Nephron (organoid): ENCODE measurements around the gene SET.

ENCODE experiments used
- H3K27ac Mint-ChIP-seq, 3 experiments: 2 replicates each; pipeline ENCODE4 v1.8.0; 2020; ENCODE audit warnings: mixed read lengths in 3 of 3, mild to moderate bottlenecking in 2 of 3, moderate library complexity in 1 of 3
- H3K27me3 Mint-ChIP-seq: 2 replicates; pipeline ENCODE4 v1.8.0; 2021; ENCODE audit warnings: low read depth, mild to moderate bottlenecking, moderate library complexity, mixed read lengths
- H3K36me3 Mint-ChIP-seq: 2 replicates; pipeline ENCODE4 v1.8.0; 2020; ENCODE audit warnings: low read depth, mixed read lengths
- H3K4me1 Mint-ChIP-seq: 2 replicates; pipeline ENCODE4 v1.8.0; 2020; ENCODE audit warnings: mixed read lengths
- H3K4me3 Mint-ChIP-seq, 3 experiments: 2 replicates each; pipeline ENCODE4 v1.8.0; 2020; ENCODE audit warnings: mild to moderate bottlenecking in 3 of 3, mixed read lengths in 3 of 3, moderate library complexity in 2 of 3
- H3K9me3 Mint-ChIP-seq: 2 replicates; pipeline ENCODE4 v1.8.0; 2020; ENCODE audit warnings: mixed read lengths
- TF ChIP-seq, protein P1 (sequence below), 3 experiments: fragments of 200-600 bp; sonication (generic); IDR thresholded peaks; one replicate each; pipeline ENCODE4 v1.5.0; 2021; ENCODE audit warnings: antibody characterized with exemption in 3 of 3; ENCODE audit not compliant: unreplicated experiment in 3 of 3

SET gene

GRCh38 chr9:128718047-128718446 is 29.0 kb downstream of the SET start:
- no peak overlapping the region for H3K4me3 Mint-ChIP-seq
- peaks cover 7% of the 10 kb centered on the region for H3K4me1 Mint-ChIP-seq
- H3K27ac Mint-ChIP-seq = no peak overlapping the region
- no peaks in the 10 kb centered on the region for H3K9me3 Mint-ChIP-seq
- TF ChIP-seq, protein P1, sequence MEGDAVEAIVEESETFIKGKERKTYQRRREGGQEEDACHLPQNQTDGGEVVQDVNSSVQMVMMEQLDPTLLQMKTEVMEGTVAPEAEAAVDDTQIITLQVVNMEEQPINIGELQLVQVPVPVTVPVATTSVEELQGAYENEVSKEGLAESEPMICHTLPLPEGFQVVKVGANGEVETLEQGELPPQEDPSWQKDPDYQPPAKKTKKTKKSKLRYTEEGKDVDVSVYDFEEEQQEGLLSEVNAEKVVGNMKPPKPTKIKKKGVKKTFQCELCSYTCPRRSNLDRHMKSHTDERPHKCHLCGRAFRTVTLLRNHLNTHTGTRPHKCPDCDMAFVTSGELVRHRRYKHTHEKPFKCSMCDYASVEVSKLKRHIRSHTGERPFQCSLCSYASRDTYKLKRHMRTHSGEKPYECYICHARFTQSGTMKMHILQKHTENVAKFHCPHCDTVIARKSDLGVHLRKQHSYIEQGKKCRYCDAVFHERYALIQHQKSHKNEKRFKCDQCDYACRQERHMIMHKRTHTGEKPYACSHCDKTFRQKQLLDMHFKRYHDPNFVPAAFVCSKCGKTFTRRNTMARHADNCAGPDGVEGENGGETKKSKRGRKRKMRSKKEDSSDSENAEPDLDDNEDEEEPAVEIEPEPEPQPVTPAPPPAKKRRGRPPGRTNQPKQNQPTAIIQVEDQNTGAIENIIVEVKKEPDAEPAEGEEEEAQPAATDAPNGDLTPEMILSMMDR (IDR thresholded peaks at IDR 0.05; ENCODE audit: unreplicated experiment in 3 of 3) = no peak
- H3K36me3 Mint-ChIP-seq = no peaks in the 10 kb centered on the region
- H3K27me3 Mint-ChIP-seq = peaks cover 4% of the 10 kb centered on the region

GRCh38 chr9:128718475-128718874 is 29.5 kb downstream of the SET start:
- Mint-ChIP-seq H3K36me3 (no peaks in the 10 kb centered on the region), H3K27ac (no peak overlapping the region), H3K27me3 (peaks cover 4% of the 10 kb centered on the region), H3K4me1 (peaks cover 9% of the 10 kb centered on the region), H3K9me3 (no peaks in the 10 kb centered on the region), H3K4me3 (no peak overlapping the region)
- TF ChIP-seq, protein P1 (IDR thresholded peaks at IDR 0.05; ENCODE audit: unreplicated experiment in 3 of 3) = no peak

DNA sequence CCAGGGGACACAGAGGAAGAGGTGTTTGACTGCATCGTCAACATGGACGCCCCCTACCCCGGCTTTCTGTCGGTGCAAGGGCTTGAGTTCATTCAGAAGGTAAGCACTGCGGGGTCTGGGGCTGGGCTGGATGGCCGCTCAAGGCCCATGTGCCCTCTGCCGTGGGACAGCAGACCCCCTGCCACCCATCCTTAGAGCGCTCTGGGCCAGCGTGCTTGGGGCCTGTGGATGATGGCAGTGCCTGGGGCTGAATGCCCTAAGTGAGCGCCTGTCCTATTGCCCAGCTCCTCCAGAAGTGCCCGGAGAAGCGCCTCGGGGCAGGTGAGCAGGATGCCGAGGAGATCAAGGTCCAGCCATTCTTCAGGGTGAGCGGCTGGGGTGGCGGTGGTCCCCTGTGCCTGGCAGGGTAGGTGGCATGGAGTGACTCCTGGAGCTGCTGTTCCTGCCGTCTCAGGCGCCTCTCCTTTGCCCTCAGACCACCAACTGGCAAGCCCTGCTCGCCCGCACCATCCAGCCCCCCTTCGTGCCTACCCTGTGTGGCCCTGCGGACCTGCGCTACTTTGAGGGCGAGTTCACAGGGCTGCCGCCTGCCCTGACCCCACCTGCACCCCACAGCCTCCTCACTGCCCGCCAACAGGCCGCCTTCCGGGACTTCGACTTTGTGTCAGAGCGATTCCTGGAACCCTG is 31.0 kb downstream of the SET start:
- Mint-ChIP-seq H3K27me3 (peaks cover 4% of the 10 kb centered on the region), H3K4me1 (peaks cover 20% of the 10 kb centered on the region), H3K36me3 (no peaks in the 10 kb centered on the region), H3K9me3 (no peaks in the 10 kb centered on the region), H3K27ac (no peak overlapping the region), H3K4me3 (no peak overlapping the region)
- TF ChIP-seq, protein P1 (IDR thresholded peaks at IDR 0.05; ENCODE audit: unreplicated experiment in 3 of 3) = no peak

DNA sequence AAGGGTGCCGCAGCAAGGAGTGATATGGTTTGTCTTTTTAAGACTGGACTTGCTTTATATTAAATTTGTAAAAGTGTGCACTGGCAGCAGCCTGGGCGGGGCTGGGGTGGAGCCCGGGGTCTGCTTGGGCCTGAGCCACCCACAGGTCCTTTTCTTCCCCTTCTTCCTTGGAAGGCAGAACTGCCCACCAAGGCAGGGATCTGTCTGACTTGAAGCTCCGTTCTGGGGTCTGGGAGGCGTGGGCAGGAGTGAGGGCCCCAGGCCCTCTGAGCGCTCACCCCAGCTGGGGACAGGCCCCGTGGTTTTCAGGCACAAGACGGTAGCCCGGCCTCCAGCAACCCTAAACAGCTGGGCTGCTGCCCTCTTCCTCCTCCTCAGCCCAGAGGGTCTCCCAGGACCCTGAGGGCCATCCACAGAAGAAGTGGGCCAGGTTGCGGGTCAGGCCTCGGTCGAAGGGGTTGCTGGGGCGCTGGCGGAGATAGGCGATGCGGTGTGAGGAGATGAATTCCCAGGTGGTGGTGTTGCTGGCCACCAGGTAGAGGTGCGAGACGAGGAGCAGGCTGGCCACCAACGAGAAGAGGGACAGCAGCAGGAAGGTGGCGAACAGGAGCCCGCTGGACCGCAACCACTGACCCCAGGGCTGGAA is 31.9 kb downstream of the SET start:
- no peaks in the 10 kb centered on the region for H3K36me3 Mint-ChIP-seq
- H3K27me3 Mint-ChIP-seq = peaks cover 4% of the 10 kb centered on the region
- H3K9me3 Mint-ChIP-seq = no peaks in the 10 kb centered on the region
- peak overlapping the region in 2 of 3 experiments; percentile 55 to 57 for H3K4me3 Mint-ChIP-seq
- peaks cover 21% of the 10 kb centered on the region for H3K4me1 Mint-ChIP-seq
- no peak overlapping the region for H3K27ac Mint-ChIP-seq
- TF ChIP-seq, protein P1 (IDR thresholded peaks at IDR 0.05; ENCODE audit: unreplicated experiment in 3 of 3) = no peak

DNA sequence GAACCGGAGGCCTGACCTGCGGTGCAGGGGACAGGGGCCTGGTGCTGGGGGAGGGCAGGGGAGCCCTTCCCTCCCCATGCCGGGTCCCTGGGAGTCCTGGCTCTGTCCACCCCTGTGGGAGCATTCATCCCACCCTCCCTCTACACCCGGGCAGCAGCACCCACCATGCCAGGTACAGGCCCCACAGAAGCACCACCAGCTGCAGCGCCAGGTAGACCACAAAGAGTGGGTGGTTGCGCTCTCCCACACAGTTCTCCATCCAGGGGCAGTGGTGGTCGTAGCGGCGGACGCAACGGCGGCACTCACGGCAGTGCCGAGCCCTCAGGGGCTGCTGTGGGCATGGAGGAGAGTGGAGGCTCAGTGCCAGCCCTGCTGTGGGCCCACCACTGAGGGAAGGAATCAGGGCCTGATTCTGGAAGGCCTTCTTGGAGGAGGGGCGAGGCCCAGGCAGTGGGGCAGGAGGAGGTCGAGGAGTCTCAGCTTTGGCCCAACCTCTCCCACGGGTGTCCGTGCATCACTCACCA is 32.5 kb downstream of the SET start:
- peaks cover 21% of the 10 kb centered on the region for H3K4me1 Mint-ChIP-seq
- no peaks in the 10 kb centered on the region for H3K36me3 Mint-ChIP-seq
- H3K4me3 Mint-ChIP-seq = peak overlapping the region in 1 of 3 experiments; percentile 29
- peaks cover 4% of the 10 kb centered on the region for H3K27me3 Mint-ChIP-seq
- TF ChIP-seq, protein P1 (IDR thresholded peaks at IDR 0.05; ENCODE audit: unreplicated experiment in 3 of 3) = no peak
- H3K9me3 Mint-ChIP-seq = no peaks in the 10 kb centered on the region
- no peak overlapping the region for H3K27ac Mint-ChIP-seq
